CD4-positive, alpha-beta memory T cell (primary cell): Measurements from ENCODE around the gene ZDHHC11B. TPM values are rescaled to one million over a fixed set of nuclear protein-coding genes. Genes with fewer than 3 reads are reported as not detected.
"Not testable (repeated sequence)": the region's sequence is repeated elsewhere in the genome, so short reads cannot be mapped to it uniquely, and the experiment has no call there.

ENCODE experiments used
- CTCF ChIA-PET: fragments of 350-600 bp; sonication (Branson Sonifier 250); formaldehyde crosslinking; loops from one replicate; lab custom pipeline; 2021; ENCODE audit warnings: inconsistent platforms; ENCODE audit not compliant: partially characterized antibody; lab: Charles Lee
- POLR2A ChIA-PET: fragments of 350-600 bp; sonication (Branson Sonifier 250); formaldehyde crosslinking; loops from one replicate; lab custom pipeline; 2021; ENCODE audit not compliant: partially characterized antibody; lab: Charles Lee
- DNase-seq, 5 donors: peaks; one replicate each; pipeline versions ENCODE4 v3.0.0 to v3.0.0-alpha.2; 2020 to 2022; ENCODE audit warnings: mixed read lengths in 1 of 5
- H3K27ac ChIP-seq: one replicate; pipeline ENCODE4 v1.7.0; 2013; ENCODE audit warnings: low read depth, low read length
- H3K27me3 ChIP-seq: 2 replicates; pipeline ENCODE4 v1.7.0; 2013; ENCODE audit warnings: mild to moderate bottlenecking, low read length, moderate library complexity; ENCODE audit not compliant: insufficient read depth
- H3K36me3 ChIP-seq: 2 replicates; pipeline ENCODE4 v1.7.0; 2013; ENCODE audit warnings: mild to moderate bottlenecking, low read length, moderate library complexity; ENCODE audit not compliant: insufficient read depth
- H3K4me1 ChIP-seq: 2 replicates; pipeline ENCODE4 v1.7.0; 2013; ENCODE audit warnings: mild to moderate bottlenecking, low read length, moderate library complexity; ENCODE audit not compliant: insufficient read depth
- H3K4me3 ChIP-seq, 2 donors: one replicate each; pipeline ENCODE4 v1.7.0; 2013; ENCODE audit warnings: low read length in 2 of 2, mild to moderate bottlenecking in 1 of 2
- H3K9me3 ChIP-seq, 2 donors: one replicate each; pipeline ENCODE4 v1.7.0; 2013; ENCODE audit warnings: low read length in 2 of 2, control low read depth in 1 of 2; ENCODE audit not compliant: control insufficient read depth in 1 of 2
- H3K27ac Mint-ChIP-seq, 7 donors: one replicate each; pipeline ENCODE4 v1.8.0; 2020 to 2021; ENCODE audit warnings: mixed read lengths in 7 of 7, mild to moderate bottlenecking in 6 of 7, inconsistent platforms in 3 of 7, moderate library complexity in 3 of 7
- H3K27me3 Mint-ChIP-seq, 2 donors: one replicate each; pipeline ENCODE4 v1.8.0; 2020 to 2021; ENCODE audit warnings: mixed read lengths in 2 of 2
- H3K36me3 Mint-ChIP-seq, 2 donors: one replicate each; pipeline ENCODE4 v1.8.0; 2020 to 2021; ENCODE audit warnings: mixed read lengths in 2 of 2, inconsistent platforms in 1 of 2, mild to moderate bottlenecking in 1 of 2
- H3K4me1 Mint-ChIP-seq, 4 donors: one replicate each; pipeline ENCODE4 v1.8.0; 2020 to 2021; ENCODE audit warnings: mixed read lengths in 4 of 4, mild to moderate bottlenecking in 1 of 4
- H3K4me3 Mint-ChIP-seq, 8 donors: one replicate each; pipeline ENCODE4 v1.8.0; 2020 to 2021; ENCODE audit warnings: mixed read lengths in 8 of 8, mild to moderate bottlenecking in 7 of 8, moderate library complexity in 6 of 8, inconsistent platforms in 3 of 8
- H3K9me3 Mint-ChIP-seq, 8 donors: one replicate each; pipeline ENCODE4 v1.8.0; 2020 to 2021; ENCODE audit warnings: mixed read lengths in 8 of 8, mild to moderate bottlenecking in 5 of 8, inconsistent platforms in 3 of 8, moderate library complexity in 1 of 8
- intact Hi-C: fragments of 100-400 bp; cut with micrococcal nuclease; formaldehyde crosslinking; loops from one replicate; pipeline ENCODE4 v1.15.1; 2023
- polyA plus RNA-seq, 2 donors: library from polyadenylated mRNA; unstranded; fragments of 300-500 nt; fragmentation: Illumina TruSeq; gene quantifications; one replicate each; pipeline ENCODE4 v1.2.3, GENCODE V29; 2021
- total RNA-seq, 2 experiments: library from RNA; stranded (reverse); gene quantifications; one replicate each; pipeline ENCODE4 v1.2.3, GENCODE V29; 2021

The ZDHHC11B gene
- total and polyA plus RNA-seq, 4 experiments from 2014 or later = 0.75 to 8.1 (median 8.0) TPM; not detected in 1

- H3K4me3 Mint-ChIP-seq = no peak overlapping the region
- POLR2A ChIA-PET = no interaction called here
- H3K4me1 Mint-ChIP-seq = peaks cover 0 to 7% (median under 1%) of the 10 kb centered on the region in 4 donors
- CTCF ChIA-PET = interaction anchor here (1.0 kb wide), 1 partner anchor 9 kb away, joined by 3 read pairs; no protein-coding TSS in a partner anchor
- peaks cover 0 to 5% (median 0%) of the 10 kb centered on the region in 8 donors for H3K9me3 Mint-ChIP-seq
- Histone ChIP-seq H3K4me3 (no peak overlapping the region), H3K27me3 (no peaks in the 10 kb centered on the region), H3K4me1 (no peaks in the 10 kb centered on the region), H3K27ac (no peak overlapping the region), H3K36me3 (no peaks in the 10 kb centered on the region), H3K9me3 (no peaks in the 10 kb centered on the region)
- peak overlapping the region in 1 of 7 donors; percentile 16 for H3K27ac Mint-ChIP-seq
- intact Hi-C loops = no loop called here
- DNase-seq = no peak
- peaks cover 0 to 7% of the 10 kb centered on the region in 2 donors for H3K36me3 Mint-ChIP-seq
- no peaks in the 10 kb centered on the region for H3K27me3 Mint-ChIP-seq
Observed at GRCh38 chr5:766666-767431, 17.7 kb downstream of the ZDHHC11B start.

- intact Hi-C loops = no loop called here
- Histone ChIP-seq H3K9me3 (no peaks in the 10 kb centered on the region), H3K4me1 (no peaks in the 10 kb centered on the region), H3K27me3 (no peaks in the 10 kb centered on the region), H3K27ac (no peak overlapping the region), H3K36me3 (no peaks in the 10 kb centered on the region), H3K4me3 (no peak overlapping the region)
- no peak overlapping the region for H3K4me3 Mint-ChIP-seq
- H3K4me1 Mint-ChIP-seq = peaks cover 0 to 5% (median under 1%) of the 10 kb centered on the region in 4 donors
- no peaks in the 10 kb centered on the region for H3K27me3 Mint-ChIP-seq
- H3K27ac Mint-ChIP-seq = peak overlapping the region in 3 of 7 donors; percentile 14 to 68 (median 16)
- H3K36me3 Mint-ChIP-seq = peaks cover 0 to 7% of the 10 kb centered on the region in 2 donors
- DNase-seq = peak in 1 of 5 donors; percentile 33
- ChIA-PET CTCF (interaction anchor here (1.0 kb wide), 1 partner anchor 8 kb away, joined by 3 read pairs; no protein-coding TSS in a partner anchor), POLR2A (no interaction called here)
- H3K9me3 Mint-ChIP-seq = peaks cover 0 to 5% (median 0%) of the 10 kb centered on the region in 8 donors
Observed at GRCh38 chr5:765948-766631, 18.4 kb downstream of the ZDHHC11B start.

GRCh38 chr5:763998-764781, 20.3 kb downstream of the ZDHHC11B start:
- H3K27me3 Mint-ChIP-seq = no peaks in the 10 kb centered on the region

DNA sequence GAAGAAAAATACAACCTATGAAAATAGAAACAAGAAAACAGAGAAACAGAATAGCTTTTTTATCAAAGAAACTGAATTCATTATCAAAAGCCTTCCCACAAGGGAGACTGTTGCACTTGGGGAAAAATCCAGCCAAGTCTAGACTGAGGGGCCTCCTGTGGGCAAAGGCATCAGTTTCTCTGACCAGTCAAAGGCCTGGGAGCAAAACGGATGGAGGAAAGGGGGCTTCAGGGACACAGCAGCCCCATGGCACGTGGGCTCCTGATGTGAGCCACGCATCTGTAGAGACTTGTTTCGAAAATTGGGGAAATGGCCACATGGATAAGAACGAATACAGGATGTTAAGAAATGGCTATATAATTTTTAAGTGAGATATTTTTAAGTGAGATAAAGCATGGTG, 21.1 kb downstream of the ZDHHC11B start:
- H3K4me3 Mint-ChIP-seq = no peak overlapping the region
- intact Hi-C loops = no loop called here
- Histone ChIP-seq H3K4me1 (peaks cover 13% of the 10 kb centered on the region), H3K4me3 (no peak overlapping the region), H3K27ac (no peak overlapping the region), H3K27me3 (no peaks in the 10 kb centered on the region), H3K36me3 (no peaks in the 10 kb centered on the region), H3K9me3 (no peaks in the 10 kb centered on the region)
- H3K4me1 Mint-ChIP-seq = peaks cover 6 to 23% (median 10%) of the 10 kb centered on the region in 4 donors
- H3K36me3 Mint-ChIP-seq = peaks cover 4 to 7% of the 10 kb centered on the region in 2 donors
- H3K27ac Mint-ChIP-seq = peak overlapping the region in 4 of 7 donors; percentile 17 to 48 (median 42)
- DNase-seq = no peak
- H3K9me3 Mint-ChIP-seq = peaks cover 0 to 5% (median 0%) of the 10 kb centered on the region in 8 donors
- POLR2A ChIA-PET = no interaction called here
- CTCF ChIA-PET = interaction anchor here (0.6 kb wide), 1 partner anchor 92 kb away, joined by 3 read pairs; no protein-coding TSS in a partner anchor
- H3K27me3 Mint-ChIP-seq = no peaks in the 10 kb centered on the region

More at GRCh38 chr5:763998-764781, 20.3 kb downstream of the ZDHHC11B start:
- Mint-ChIP-seq H3K4me3 (no peak overlapping the region), H3K4me1 (peaks cover 2 to 15% (median 4%) of the 10 kb centered on the region in 4 donors), H3K36me3 (peaks cover 2 to 7% of the 10 kb centered on the region in 2 donors), H3K9me3 (peaks cover 0 to 5% (median 0%) of the 10 kb centered on the region in 8 donors), H3K27ac (peak overlapping the region in 1 of 7 donors; percentile 39)
- ChIA-PET POLR2A (no interaction called here), CTCF (interaction anchor here (1.1 kb wide), 1 partner anchor 13 kb away, joined by 3 read pairs; no protein-coding TSS in a partner anchor)
- Histone ChIP-seq H3K36me3 (no peaks in the 10 kb centered on the region), H3K27ac (no peak overlapping the region), H3K4me1 (peaks cover 5% of the 10 kb centered on the region), H3K4me3 (no peak overlapping the region), H3K27me3 (no peaks in the 10 kb centered on the region), H3K9me3 (no peaks in the 10 kb centered on the region)
- intact Hi-C loops = no loop called here
- peak in 1 of 5 donors; percentile 28 for DNase-seq

GRCh38 chr5:762996-763395, 21.5 kb downstream of the ZDHHC11B start:
- intact Hi-C loops, POLR2A ChIA-PET, H3K9me3 ChIP-seq, H3K4me3 ChIP-seq, H3K27ac ChIP-seq, DNase-seq, H3K27me3 Mint-ChIP-seq, H3K9me3 Mint-ChIP-seq, H3K4me3 Mint-ChIP-seq, H3K27me3 ChIP-seq, H3K36me3 ChIP-seq, H3K36me3 Mint-ChIP-seq: not testable (repeated sequence)
- peaks cover 17% of the 10 kb centered on the region for H3K4me1 ChIP-seq
- Mint-ChIP-seq H3K27ac (peak overlapping the region in 2 of 7 donors; percentile 17 to 46), H3K4me1 (peaks cover 8 to 27% (median 12%) of the 10 kb centered on the region in 4 donors)
- CTCF ChIA-PET = interaction anchor here (0.6 kb wide), 1 partner anchor 92 kb away, joined by 3 read pairs; no protein-coding TSS in a partner anchor

GRCh38 chr5:761854-762710, 22.4 kb downstream of the ZDHHC11B start:
- H3K9me3 ChIP-seq = no peaks in the 10 kb centered on the region
- no peak overlapping the region for H3K4me3 Mint-ChIP-seq
- H3K36me3 Mint-ChIP-seq = peaks cover 4 to 7% of the 10 kb centered on the region in 2 donors
- H3K9me3 Mint-ChIP-seq = peaks cover 0 to 5% (median 0%) of the 10 kb centered on the region in 8 donors
- H3K36me3 ChIP-seq = no peaks in the 10 kb centered on the region
- DNase-seq = no peak
- POLR2A ChIA-PET = no interaction called here
- intact Hi-C loops = no loop called here
- CTCF ChIA-PET = no interaction called here
- no peak overlapping the region for H3K27ac ChIP-seq
- no peaks in the 10 kb centered on the region for H3K27me3 ChIP-seq
- H3K27me3 Mint-ChIP-seq = no peaks in the 10 kb centered on the region
- H3K4me1 ChIP-seq = peaks cover 26% of the 10 kb centered on the region
- H3K27ac Mint-ChIP-seq = peak overlapping the region in 4 of 7 donors; percentile 26 to 76 (median 52)
- H3K4me3 ChIP-seq = no peak overlapping the region
- H3K4me1 Mint-ChIP-seq = peaks cover 11 to 34% (median 19%) of the 10 kb centered on the region in 4 donors
